ENCODE measurements around the gene PKP4. TPM values are rescaled to one million over a fixed set of nuclear protein-coding genes. Genes with fewer than 3 reads are reported as not detected.

The PKP4 gene
- total and polyA plus RNA-seq, 4 donors: 21.5 to 96.4 (median 32.8) TPM

GRCh38 chr2:158647436-158648231 is 190.9 kb downstream of the PKP4 start:
- Histone ChIP-seq H3K4me3 (no peak overlapping the region), H3K36me3 (ENCODE audit: control insufficient read depth in 4 of 4, insufficient read depth in 4 of 4, low read length in 4 of 4) (peaks cover 0 to 27% (median 14%) of the 10 kb centered on the region in 4 donors), H3K9ac (ENCODE audit: insufficient read depth in 1 of 2, low read length in 2 of 2) (no peak overlapping the region), H3K27me3 (ENCODE audit: control insufficient read depth in 3 of 3, insufficient read depth in 3 of 3, low read length in 2 of 3) (no peaks in the 10 kb centered on the region), H3K27ac (ENCODE audit: low read depth in 1 of 2, low read length in 1 of 2) (no peak overlapping the region), H3K9me3 (ENCODE audit: control insufficient read depth in 4 of 4, insufficient read depth in 3 of 4, low read length in 3 of 4) (no peaks in the 10 kb centered on the region), H3K4me1 (ENCODE audit: control insufficient read depth in 5 of 5, insufficient read depth in 5 of 5, low read length in 5 of 5) (peaks cover 0 to 20% (median 0%) of the 10 kb centered on the region in 5 donors)
- ATAC-seq (ENCODE audit: insufficient read depth, low FRiP score) (no peak), DNase-seq (peak in 2 of 3 donors; percentile 40 to 58)
- no peak for TF ChIP-seq CTCF (IDR thresholded peaks at IDR 0.05; ENCODE audit: control extremely low read depth, extremely low read depth)
- WGBS, 2 donors: 85 to 88% methylated on average over 2 of the region's 2 CpGs

GRCh38 chr2:158649846-158650245 is 193.1 kb downstream of the PKP4 start:
- 49 to 81% methylated on average over 2 of the region's 2 CpGs for WGBS, 2 donors

GRCh38 chr2:158650646-158651357 is 194.1 kb downstream of the PKP4 start:
- H3K4me3 ChIP-seq: no peak overlapping the region
- peaks cover 0 to 24% (median 0%) of the 10 kb centered on the region in 5 donors for H3K4me1 ChIP-seq (ENCODE audit: control insufficient read depth in 5 of 5, insufficient read depth in 5 of 5, low read length in 5 of 5)
- DNase-seq (no peak), ATAC-seq (ENCODE audit: insufficient read depth, low FRiP score) (no peak)
- no peak overlapping the region for H3K9ac ChIP-seq (ENCODE audit: insufficient read depth in 1 of 2, low read length in 2 of 2)
- 77 to 87% methylated on average over 6 of the region's 6 CpGs for WGBS, 2 donors
- H3K27ac ChIP-seq (ENCODE audit: low read depth in 1 of 2, low read length in 1 of 2): no peak overlapping the region
- no peak for TF ChIP-seq CTCF (IDR thresholded peaks at IDR 0.05; ENCODE audit: control extremely low read depth, extremely low read depth)
- no peaks in the 10 kb centered on the region for H3K9me3 ChIP-seq (ENCODE audit: control insufficient read depth in 4 of 4, insufficient read depth in 3 of 4, low read length in 3 of 4)
- peaks cover 0 to 17% (median 10%) of the 10 kb centered on the region in 4 donors for H3K36me3 ChIP-seq (ENCODE audit: control insufficient read depth in 4 of 4, insufficient read depth in 4 of 4, low read length in 4 of 4)
- H3K27me3 ChIP-seq (ENCODE audit: control insufficient read depth in 3 of 3, insufficient read depth in 3 of 3, low read length in 2 of 3): no peaks in the 10 kb centered on the region

More at GRCh38 chr2:158649846-158650245, 193.1 kb downstream of the PKP4 start:
- H3K27ac ChIP-seq (ENCODE audit: low read depth in 1 of 2, low read length in 1 of 2): no peak overlapping the region
- H3K4me1 ChIP-seq (ENCODE audit: control insufficient read depth in 5 of 5, insufficient read depth in 5 of 5, low read length in 5 of 5): peaks cover 0 to 20% (median 0%) of the 10 kb centered on the region in 5 donors
- peaks cover 0 to 18% (median 9%) of the 10 kb centered on the region in 4 donors for H3K36me3 ChIP-seq (ENCODE audit: control insufficient read depth in 4 of 4, insufficient read depth in 4 of 4, low read length in 4 of 4)
- no peak for TF ChIP-seq CTCF (IDR thresholded peaks at IDR 0.05; ENCODE audit: control extremely low read depth, extremely low read depth)
- no peaks in the 10 kb centered on the region for H3K9me3 ChIP-seq (ENCODE audit: control insufficient read depth in 4 of 4, insufficient read depth in 3 of 4, low read length in 3 of 4)
- DNase-seq (no peak), ATAC-seq (ENCODE audit: insufficient read depth, low FRiP score) (no peak)
- H3K27me3 ChIP-seq (ENCODE audit: control insufficient read depth in 3 of 3, insufficient read depth in 3 of 3, low read length in 2 of 3): no peaks in the 10 kb centered on the region
- H3K9ac ChIP-seq (ENCODE audit: insufficient read depth in 1 of 2, low read length in 2 of 2): no peak overlapping the region
- no peak overlapping the region for H3K4me3 ChIP-seq
